Stimulated activated CD8-positive, alpha-beta memory T cell treated with anti-CD3 and anti-CD28 coated beads, Interleukin-2, amount 100 ng/mL, for 1 hour (primary cell): ENCODE data around the gene AP4M1.

Source experiments
- DNase-seq, 2 donors: peaks; one replicate each; pipeline ENCODE4 v3.0.0-alpha.2; 2020; ENCODE audit warnings: low read depth in 2 of 2

AP4M1 gene

DNA sequence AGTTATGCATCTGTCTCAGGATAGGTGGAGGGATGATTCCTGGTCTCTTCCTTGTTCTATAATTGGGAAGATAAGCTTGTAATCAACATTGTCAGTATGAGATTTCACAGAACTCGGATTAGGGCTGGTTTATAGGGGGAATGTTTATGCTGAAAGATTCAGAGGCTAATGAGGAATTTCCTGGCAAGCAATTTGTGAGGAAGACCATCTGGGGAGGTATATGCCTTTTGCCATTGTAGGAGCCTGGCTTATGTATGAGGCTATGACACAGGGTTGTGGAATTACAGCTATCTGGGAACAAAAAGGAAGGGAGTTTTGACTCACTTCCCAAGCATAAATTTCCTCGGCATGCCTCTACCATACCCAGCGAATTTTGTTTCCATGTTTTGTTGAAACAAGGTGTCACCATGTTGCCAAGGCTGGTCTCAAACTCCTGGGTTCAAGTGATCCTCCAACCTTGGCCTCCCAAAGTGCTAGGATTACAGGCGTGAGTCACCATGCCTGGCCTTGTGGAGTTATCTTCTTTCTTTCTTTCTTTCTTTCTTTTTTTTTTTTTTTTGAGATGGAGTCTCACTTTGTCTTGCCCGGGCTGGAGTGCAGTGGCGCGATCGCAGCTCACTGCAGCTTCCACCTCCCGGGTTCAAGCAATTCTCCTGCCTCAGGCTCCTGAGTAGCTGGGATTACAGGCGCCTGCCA is 14.2 kb upstream of the AP4M1 start:
- DNase-seq = no peak

DNA sequence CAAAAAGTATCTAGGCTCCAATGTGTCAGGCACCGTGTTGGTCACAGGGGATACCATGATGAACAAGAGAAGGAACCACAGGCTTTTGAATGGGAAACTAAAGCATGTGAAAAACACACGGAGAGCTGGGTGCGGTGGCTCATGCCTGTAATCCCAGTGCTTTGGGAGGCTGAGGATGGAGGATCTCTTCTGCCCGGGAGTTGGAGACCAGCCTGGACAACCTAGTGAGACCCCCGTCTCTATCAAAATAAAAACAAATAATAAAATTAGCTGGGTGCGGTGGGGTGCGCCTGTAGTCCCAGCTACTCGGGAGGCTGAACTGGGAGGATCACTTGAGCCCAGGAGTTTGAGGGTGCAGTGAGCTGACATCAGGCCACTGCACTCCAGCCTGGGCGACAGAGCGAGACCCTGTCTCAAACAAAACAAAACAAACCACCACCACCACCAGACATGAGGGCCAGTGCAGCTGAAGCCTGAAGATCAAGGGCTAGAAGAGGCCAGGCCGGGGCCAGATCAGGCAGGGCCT is 13.3 kb upstream of the AP4M1 start:
- no peak for DNase-seq

DNA sequence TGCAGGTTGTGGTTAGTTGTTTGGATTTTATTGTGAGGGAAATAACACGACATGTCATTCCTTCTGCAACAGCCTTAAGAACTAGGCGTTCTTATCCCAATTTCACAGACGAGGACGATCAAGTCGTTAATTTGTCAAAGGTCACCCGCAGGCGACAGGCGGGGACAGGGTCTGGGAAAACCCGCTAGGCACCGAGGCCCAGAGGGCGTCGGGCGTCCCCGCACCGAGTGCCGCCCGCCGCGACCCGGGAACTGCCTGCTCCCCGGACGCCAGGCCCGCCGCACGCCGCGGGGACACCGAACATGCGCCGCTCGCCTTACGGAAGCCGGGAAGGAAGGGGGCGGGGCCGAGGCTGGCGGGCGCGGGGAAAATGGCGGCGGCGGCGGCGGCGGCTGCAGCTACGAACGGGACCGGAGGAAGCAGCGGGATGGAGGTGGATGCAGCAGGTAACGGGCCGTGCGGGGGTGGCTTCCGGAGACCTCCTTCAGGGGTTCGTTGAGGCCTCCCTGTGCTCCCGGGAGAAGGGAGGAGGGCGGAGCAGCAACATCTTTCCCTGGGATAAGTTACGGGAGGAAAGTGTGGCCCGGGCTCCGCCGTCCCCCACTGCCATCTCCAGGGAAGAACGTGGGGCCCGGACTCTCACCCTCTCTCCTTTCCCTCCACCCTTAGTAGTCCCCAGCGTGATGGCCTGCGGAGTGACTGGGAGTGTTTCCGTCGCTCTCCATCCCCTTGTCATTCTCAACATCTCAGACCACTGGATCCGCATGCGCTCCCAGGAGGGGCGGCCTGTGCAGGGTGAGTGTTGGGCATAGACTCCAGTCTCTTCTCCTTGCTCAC is 12.6 kb upstream of the AP4M1 start, which contains the start of gene COPS6:
Gene COPS6 (plus strand): TSS at position 349 of the 837 bp plus-strand sequence. CDS start 22 bp downstream, at position 371.
- peak; percentile 71 to 74 for DNase-seq

DNA sequence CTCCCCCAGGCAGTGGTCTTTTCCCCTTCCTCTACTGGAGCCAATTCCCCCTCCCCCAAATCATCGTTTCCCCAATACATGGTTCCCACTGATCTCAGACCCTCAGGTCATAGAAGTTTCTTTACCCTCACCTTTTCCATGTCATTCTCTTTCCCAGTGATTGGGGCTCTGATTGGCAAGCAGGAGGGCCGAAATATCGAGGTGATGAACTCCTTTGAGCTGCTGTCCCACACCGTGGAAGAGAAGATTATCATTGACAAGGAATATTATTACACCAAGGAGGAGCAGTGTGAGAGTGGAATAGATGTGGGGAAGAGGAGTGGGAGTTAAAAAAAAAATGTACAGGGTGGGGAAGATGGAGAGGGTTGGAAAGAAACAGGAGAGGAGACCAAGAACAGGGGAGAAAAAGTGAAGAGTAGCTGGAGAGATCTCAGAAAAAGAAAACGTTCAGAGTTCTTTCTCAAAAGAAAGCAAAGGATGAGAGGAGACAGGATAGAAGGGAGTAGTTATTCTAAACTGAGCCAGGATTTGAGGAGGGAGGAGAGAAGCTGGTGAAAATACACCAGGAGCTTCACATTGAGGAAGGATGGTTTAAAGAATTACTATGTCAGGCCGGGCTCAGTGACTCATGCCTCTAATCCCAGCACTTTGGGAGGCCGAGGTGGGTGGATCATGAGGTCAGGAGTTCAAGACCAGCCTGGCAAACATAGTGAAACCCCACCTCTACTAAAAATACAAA is 11.8 kb upstream of the AP4M1 start:
- DNase-seq = no peak

DNA sequence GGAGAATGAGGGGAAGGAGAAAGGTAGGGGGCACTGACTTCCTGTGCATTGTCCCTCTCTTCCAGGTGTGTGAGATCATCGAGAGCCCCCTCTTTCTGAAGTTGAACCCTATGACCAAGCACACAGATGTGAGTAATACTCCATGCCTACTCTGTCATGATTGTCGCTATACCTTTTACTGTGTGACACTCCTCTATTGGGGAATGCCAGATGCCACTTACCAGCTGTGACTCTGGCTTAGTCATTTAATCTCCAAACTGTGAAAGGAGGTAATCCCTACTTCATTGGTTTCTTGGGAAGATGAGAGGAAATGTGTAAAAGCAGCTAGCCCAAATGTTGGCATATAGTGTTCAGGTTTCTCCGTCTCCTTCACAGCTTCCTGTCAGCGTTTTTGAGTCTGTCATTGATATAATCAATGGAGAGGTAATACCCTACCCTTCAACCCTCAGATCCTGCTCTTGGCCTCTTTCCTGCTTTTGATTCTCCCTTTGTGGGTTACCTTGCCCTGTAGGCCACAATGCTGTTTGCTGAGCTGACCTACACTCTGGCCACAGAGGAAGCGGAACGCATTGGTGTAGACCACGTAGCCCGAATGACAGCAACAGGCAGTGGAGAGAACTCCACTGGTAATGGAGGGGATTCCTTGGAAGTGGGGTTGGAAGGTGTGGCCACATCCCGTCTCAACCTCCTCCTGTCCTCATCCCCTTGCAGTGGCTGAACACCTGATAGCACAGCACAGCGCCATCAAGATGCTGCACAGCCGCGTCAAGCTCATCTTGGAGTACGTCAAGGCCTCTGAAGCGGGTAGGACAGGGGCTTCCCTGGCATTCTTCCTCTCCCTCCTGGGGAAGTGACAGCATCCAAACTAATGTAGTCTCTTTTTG is 10.7 kb upstream of the AP4M1 start:
- no peak for DNase-seq

DNA sequence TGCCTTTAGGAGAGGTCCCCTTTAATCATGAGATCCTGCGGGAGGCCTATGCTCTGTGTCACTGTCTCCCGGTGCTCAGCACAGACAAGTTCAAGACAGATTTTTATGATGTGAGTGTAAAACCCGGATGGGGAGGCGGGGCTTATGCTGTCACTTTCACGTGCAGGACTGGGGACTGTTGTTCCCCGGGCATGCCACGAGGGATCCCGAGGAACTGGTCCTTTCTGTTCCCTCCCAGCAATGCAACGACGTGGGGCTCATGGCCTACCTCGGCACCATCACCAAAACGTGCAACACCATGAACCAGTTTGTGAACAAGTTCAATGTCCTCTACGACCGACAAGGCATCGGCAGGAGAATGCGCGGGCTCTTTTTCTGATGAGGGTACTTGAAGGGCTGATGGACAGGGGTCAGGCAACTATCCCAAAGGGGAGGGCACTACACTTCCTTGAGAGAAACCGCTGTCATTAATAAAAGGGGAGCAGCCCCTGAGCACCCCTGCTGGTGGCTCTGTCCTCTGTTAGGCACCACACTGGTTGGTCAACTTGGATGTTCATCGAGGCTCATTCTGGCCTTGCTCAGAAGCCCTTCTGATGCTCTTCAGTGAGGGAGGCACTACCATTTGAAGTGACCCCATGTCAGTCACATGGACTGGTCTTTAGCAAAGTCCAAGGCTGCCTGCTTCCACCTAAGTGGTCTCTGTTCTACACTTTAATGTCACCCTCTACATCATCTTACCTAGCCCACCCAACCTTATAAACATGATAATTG is 9.8 kb upstream of the AP4M1 start:
- DNase-seq = no peak

DNA sequence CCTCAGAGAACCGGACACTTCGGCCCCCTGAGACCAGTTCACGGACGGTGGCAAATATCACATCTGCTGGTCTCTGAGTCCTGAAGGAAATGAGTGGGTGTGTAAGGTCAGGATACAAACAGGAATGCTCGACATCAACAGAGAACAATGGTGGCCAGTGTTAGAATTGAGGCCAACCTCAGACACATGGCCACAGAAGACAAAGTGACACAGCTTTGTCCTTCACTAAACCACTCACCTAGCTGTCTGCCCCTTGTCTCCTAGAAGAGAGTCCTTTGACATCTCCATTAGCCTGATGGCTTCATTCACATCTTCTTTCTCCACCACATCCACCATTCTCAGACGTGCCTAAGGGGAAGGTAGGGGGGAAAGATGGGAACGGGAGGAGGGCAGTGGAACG is 8.4 kb upstream of the AP4M1 start:
- DNase-seq = no peak

DNA sequence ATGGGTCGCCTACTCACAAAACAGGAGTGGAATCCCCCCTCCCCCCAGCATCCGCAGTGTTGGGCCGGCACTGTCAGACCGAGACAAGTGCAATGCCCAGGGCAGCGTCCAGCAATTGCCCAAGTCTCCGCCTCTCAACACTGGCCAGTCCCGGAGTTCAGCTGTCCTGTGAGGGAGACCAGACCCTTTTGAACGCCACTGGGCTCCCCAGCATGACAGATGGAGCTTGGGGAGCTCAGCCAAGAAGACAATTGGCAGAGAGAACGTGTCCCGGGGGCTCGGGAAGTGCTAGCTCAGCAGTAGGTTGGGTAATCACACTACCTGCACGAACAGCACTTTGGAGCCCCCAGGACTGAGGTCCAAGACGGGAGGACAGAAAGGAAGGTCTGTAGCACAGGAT is 7.9 kb upstream of the AP4M1 start:
- no peak for DNase-seq

DNA sequence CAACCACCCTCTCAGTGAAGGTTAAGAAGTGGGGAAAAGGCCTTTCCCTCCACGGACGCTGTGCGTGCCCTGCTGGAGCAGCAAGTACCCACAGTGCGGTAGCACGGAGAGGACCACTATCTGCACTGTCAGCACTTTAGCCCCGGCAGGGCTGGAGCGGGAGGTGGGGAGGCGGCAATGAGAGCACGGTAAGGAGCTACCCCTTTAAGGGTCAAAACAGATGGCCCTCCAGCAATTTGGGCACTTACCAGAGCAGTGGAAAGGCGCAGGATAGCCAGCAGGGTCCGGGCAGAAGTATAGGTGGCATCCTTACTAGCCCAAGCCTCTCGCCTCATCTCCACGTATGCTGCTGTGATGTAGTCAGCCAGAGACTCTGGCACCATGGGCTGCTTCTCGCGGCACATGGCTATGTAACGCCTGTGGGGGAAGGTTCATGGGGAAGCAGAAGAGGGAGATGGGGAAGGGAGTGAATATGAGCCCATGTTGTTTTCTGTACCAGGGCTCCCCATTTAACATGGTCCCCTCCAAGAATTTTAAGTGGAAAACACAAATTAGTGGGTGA is 7.4 kb upstream of the AP4M1 start:
- DNase-seq = no peak

DNA sequence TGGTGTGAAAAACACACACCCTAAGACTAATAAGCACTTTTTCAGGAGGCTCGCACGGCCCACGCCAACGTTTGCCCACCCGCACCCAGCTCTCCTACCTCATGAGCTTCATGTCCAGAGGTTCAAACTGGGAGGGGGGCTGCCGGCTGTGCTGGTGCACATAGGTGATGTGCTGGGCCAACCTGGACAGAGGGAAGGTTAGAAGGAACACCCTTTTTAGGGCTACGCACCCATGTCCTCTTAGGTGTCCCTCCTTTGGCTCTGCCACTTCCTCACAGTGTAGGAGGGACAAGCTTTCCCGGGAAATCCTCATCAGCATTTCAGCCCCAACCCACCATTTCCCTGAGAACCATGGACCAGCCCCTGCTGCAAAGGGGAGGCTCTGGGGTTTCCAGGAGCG is 6.2 kb upstream of the AP4M1 start:
- no peak for DNase-seq

DNA sequence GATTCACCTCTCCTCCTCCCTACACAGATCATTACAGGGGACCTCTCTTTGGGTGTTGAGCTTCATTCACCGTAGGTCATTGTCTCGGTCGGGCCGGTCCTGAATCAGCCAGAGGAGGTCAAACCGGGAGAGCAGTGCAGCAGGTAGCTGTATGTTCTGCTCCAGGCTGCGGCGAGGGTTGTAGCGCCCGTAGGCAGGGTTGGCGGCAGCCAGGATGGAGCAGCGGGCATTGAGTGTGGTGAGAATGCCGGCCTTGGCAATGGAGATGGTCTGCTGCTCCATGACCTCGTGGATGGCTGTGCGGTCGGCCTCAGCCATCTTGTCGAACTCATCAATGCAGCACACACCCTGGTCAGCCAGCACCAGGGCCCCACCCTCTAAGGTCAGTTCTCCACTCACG is 5.7 kb upstream of the AP4M1 start:
- DNase-seq = no peak

DNA sequence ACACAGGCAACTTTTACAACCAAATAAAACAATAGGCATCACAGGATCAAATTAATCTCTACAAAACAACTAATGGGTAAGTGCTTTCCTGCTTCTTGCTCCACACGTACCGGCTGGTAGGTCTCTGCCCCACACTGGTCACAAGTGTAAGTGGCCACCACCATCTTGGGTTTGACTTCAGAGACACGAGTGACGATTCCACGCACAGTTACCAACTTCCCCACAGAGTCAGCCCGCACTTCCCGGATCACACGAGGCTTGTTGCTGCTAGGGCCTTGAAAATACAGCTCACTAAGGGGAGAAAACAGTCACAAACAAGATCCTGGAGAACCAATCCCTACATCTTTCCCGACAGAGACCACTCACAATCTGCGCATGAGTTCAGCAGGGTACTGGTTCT is 2.5 kb upstream of the AP4M1 start:
- no peak for DNase-seq

DNA sequence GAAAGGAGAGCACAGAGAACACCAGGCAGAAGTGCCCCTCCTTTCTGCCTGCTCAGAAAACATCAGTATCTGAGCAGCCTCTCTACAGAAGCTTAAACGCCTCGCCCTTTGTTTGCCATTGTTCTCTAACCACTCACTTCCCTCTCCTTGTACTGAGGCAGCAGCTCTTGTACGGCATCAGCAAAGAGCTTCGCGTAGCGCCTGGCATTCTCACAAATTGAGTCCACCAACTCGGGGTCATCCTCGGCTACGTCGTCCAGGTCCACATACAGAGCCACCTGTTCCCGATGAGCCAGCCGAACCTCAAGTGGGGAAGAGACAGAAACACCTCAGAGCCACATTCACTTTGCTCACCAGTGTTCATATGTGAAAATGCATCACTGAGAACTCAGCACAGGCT is 2.0 kb upstream of the AP4M1 start:
- DNase-seq = no peak

DNA sequence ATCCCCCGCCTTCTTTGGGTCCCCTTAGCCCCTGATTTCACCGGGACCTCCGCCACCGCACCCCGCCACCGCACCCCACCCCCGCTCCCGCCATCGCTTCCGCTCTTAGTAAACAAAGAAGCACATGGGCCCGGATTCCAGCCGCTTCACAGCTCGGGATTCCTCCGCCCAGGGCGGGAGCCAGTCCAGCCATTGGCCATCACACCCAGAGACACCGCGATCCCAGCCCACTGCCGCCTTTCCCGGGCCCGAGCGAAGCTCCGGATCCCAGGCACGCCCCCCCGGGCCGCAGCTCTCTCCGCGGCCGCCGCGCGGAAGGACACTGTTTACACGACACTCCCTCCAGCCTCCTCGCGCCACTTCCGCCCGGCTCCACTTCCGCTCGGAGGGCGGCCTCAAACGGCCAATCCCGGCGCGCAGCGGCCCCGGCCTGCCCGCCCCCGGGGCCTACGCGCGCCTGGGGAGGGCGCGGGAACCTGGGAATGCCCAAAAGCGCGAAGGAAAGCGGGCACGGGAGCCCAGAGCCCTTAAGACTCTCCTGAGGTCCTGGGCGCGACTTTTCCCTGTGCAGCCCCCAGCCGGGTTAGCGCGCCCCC is 925 bp upstream of the AP4M1 start:
- peak; percentile 65 to 73 for DNase-seq

DNA sequence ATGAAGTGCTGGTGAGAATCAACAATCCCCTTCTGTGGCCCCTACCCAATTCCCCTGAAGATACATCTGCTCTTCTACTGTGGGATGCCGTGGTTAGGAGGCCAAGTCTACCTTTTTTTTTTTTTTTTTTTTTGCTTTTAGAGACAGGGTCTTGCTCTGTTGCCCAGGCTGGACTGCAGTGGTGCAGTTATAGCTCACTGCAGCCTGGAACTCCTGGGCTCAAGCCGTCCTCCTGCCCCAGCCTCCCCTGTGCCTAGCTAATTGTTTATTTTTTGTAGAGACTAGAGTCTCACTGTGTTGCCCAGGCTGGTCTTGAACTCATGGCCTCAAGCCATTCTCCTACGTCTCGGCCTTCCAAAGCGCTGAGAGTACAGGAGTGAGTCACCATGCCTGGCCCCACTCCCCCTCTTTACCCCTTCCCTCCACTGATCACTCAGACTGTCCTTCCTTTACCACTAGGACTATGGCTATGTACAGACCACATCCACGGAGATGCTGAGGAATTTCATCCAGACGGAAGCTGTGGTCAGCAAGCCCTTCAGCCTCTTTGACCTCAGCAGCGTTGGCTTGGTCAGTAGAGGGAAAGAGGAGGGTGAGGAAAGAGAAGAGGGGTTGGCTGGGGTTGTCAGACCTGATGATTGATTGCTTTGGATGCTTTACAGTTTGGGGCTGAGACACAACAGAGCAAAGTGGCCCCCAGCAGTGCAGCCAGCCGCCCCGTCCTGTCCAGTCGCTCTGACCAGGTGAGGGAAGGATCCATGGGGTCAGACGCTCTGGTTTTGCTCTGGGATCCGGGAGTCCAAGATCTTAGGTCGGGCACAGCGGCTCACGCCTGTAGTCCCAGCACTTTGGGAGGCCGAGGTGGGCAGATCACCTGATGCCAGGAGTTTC is 1.8 kb downstream of the AP4M1 start:
- no peak for DNase-seq

DNA sequence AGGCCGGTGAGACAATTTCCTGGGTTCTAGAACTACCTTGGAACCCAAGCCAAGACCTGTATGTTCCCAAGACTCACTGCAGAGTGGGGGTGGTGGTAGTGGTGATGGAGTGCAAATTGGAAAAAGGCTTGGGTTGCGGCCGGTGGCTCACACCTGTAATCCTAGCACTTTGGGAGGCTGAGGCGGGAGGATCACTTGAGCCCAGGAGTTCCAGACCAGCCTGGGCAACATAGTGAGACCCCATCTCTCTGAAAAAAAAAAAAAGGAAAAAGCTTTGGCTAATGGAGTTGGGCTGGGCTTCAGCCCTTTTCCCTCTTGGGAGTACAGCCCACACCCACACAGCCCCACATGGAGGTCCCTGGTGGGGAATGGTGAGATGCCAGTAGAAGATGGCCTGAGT is 4.1 kb downstream of the AP4M1 start:
- no peak for DNase-seq

DNA sequence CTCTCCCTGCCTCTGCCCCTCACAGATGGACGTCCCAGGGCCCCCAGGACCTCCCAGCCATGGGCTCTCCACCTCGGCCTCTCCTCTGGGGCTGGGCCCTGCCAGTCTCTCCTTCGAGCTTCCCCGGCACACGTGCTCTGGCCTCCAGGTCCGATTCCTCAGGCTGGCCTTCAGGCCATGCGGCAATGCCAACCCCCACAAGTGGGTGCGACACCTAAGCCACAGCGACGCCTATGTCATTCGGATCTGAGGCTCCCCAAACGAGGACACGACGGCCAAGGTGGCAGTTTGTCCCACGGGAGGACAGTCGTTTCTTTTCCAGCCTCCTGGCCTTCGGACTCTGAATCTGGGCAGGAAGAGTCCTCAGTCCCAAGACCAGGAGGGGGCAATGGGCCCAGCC is 5.2 kb downstream of the AP4M1 start:
- DNase-seq = no peak

DNA sequence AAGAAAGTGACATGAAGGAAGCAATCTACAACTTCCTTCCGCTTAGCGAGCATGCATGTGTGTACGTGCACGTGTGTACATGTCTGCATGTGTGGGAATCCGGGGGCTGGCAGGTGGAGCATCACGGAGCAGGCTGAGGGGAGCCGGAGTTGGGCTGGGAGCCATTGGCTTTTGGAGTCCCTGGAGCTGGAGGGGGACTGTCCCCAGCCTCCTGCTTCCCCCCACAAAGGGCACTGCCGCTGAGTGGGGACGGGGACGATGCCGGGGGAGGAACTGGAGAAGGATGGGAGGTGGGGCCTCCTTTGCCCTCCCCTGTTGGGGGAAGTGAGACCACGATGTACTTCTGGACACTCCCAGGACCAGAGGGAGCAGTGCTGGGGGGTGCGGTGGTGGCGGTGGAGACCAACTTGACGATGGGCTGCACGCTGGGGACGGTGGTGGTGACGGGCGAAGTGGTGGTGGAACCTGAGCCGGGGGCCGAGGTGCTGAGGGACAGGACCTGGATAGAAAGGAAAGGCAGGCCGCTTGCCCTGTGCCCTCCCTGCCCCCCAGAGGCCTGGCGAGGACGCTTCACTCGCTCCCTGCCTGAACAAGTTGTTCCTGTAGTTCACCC is 5.8 kb downstream of the AP4M1 start:
- DNase-seq = no peak
